Duodenal mucosa (tissue), 2 donors: ENCODE data around the gene CIP2A.

Experiments used
- H3K27ac ChIP-seq: one replicate; pipeline ENCODE4 v1.7.0; 2013; ENCODE audit warnings: low read depth, low read length
- H3K27me3 ChIP-seq, 2 donors: one replicate each; pipeline ENCODE4 v1.7.0; 2013; ENCODE audit warnings: low read length in 2 of 2, control low read depth in 1 of 2; ENCODE audit not compliant: insufficient read depth in 2 of 2, control insufficient read depth in 1 of 2
- H3K36me3 ChIP-seq, 2 donors: one replicate each; pipeline ENCODE4 v1.7.0; 2013; ENCODE audit warnings: low read length in 2 of 2, control low read depth in 1 of 2; ENCODE audit not compliant: insufficient read depth in 2 of 2, control insufficient read depth in 1 of 2
- H3K4me1 ChIP-seq, 2 donors: one replicate each; pipeline ENCODE4 v1.7.0; 2013; ENCODE audit warnings: low read length in 2 of 2, control low read depth in 1 of 2; ENCODE audit not compliant: insufficient read depth in 2 of 2, control insufficient read depth in 1 of 2
- H3K4me3 ChIP-seq, 2 donors: one replicate each; pipeline ENCODE4 v1.7.0; 2013; ENCODE audit warnings: low read length in 2 of 2, low read depth in 1 of 2
- H3K9ac ChIP-seq, 2 donors: one replicate each; pipeline ENCODE4 v1.7.0; 2013; ENCODE audit warnings: low read length in 2 of 2, low read depth in 1 of 2
- H3K9me3 ChIP-seq, 2 donors: one replicate each; pipeline ENCODE4 v1.7.0; 2013; ENCODE audit warnings: low read length in 2 of 2, control low read depth in 1 of 2; ENCODE audit not compliant: control insufficient read depth in 1 of 2

Gene CIP2A

DNA sequence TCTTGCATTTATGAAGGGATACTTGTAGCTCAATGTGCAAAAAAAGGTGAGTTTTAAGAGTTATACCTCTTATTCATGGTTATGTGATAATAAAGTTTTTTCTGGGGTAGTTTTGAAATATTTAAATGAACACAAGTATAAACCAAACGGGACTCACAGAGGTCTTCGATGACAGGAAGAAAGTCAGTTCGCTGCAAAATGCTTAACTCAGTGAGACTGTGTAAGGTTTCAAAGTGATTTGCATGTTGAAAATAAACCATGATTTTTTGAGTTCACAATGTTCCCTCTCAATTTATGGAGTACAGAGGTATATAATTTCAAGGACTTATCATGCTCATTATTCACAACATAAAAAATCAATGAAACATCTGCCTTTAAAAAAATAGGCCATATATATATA, 42.5 kb downstream of the CIP2A start:
- Histone ChIP-seq H3K4me3 (peak overlapping the region; percentile 16 to 25), H3K27me3 (no peaks in the 10 kb centered on the region)

DNA sequence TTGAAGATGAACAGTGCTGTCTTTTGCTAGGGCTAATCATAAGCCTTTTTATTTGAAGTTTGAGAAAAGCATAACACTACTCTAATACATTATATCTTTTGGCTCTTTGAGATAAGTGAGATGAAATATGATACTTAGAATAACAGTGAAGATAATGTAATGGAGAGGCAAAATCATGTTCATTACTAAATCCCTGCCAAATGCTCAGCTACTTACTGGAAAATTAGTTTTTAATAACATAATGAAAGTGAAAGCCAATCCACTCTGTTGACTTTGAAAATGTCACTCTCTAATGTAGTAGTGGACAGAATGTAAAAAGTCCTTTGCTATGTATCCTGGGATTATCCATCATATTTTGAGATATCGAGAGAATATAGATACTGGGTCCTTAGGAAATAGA, 43.0 kb downstream of the CIP2A start:
- H3K27ac ChIP-seq = no peak overlapping the region
- H3K4me1 ChIP-seq = peaks cover 0 to 9% of the 10 kb centered on the region in 2 donors
- H3K36me3 ChIP-seq = peaks cover 0 to 7% of the 10 kb centered on the region in 2 donors
- H3K9ac ChIP-seq = peak overlapping the region in 1 of 2 donors; percentile 6
- no peaks in the 10 kb centered on the region for H3K9me3 ChIP-seq
- H3K27me3 ChIP-seq = no peaks in the 10 kb centered on the region
- peak overlapping the region; percentile 16 to 25 for H3K4me3 ChIP-seq

More for the DNA sequence above, 42.5 kb downstream of the CIP2A start:
- Histone ChIP-seq H3K4me1 (peaks cover 0 to 9% of the 10 kb centered on the region in 2 donors), H3K9me3 (no peaks in the 10 kb centered on the region), H3K9ac (peak overlapping the region in 1 of 2 donors; percentile 6), H3K36me3 (peaks cover 0 to 7% of the 10 kb centered on the region in 2 donors), H3K27ac (no peak overlapping the region)

DNA sequence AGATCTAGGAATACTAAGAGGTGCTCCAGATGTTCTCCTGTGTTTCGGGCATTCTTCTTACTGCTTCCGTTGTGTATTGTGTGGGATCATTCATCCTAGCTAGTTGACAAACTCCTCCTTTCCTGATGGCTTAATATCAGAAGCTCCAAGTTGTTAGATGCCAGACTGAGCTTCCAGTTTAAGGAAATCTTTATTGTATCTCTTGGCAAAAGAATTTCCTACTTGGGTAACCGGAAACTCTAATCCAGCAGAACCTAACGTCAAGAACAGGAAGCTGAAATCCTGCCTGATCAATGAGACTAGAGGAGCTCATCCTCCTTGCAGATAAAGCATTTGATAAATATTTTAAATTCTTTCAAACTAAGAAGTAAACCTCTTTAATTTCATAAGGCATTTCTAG, 51.2 kb downstream of the CIP2A start:
- no peak overlapping the region for H3K27ac ChIP-seq
- no peak overlapping the region for H3K4me3 ChIP-seq
- H3K27me3 ChIP-seq = no peaks in the 10 kb centered on the region
- H3K4me1 ChIP-seq = no peaks in the 10 kb centered on the region
- H3K36me3 ChIP-seq = no peaks in the 10 kb centered on the region
- H3K9me3 ChIP-seq = no peaks in the 10 kb centered on the region
- no peak overlapping the region for H3K9ac ChIP-seq

DNA sequence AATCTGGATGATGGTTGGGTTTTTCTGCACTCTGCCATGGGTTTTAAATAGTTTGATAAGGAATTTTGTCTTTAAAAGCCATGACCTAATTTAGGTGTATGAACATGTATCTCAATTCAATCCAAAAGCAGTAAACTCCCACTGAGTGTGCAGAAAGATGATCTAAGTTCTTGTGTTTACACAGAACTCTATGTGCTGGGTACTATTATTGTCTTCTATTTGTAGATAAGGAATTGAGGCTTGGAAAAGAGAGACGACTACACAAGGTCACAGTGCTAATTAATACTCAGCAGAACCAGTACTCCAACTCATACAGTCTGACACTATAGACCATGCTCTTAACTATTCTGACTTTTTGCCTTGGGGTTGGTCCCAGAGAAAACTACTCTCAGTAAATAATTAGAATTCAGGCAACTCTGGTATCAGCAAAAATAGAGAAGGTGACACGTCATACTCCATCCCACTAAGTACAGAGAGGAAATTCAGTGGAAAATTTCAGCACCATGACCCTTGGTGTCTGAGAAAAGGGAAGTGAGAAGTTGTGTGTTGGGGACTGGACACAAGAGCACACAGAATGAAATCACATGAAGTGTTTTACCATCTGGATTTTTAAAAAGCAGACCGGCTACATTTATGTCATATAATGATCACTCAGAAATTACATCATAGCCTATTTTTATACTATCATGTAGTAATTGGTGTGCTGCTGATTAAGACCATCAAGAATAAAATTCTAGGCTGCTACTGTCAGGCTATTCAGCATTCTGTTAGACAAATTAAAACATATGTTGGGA, 60.6 kb downstream of the CIP2A start:
- Histone ChIP-seq H3K4me3 (no peak overlapping the region), H3K4me1 (no peaks in the 10 kb centered on the region), H3K9me3 (no peaks in the 10 kb centered on the region), H3K27me3 (no peaks in the 10 kb centered on the region), H3K36me3 (no peaks in the 10 kb centered on the region), H3K9ac (no peak overlapping the region), H3K27ac (no peak overlapping the region)

DNA sequence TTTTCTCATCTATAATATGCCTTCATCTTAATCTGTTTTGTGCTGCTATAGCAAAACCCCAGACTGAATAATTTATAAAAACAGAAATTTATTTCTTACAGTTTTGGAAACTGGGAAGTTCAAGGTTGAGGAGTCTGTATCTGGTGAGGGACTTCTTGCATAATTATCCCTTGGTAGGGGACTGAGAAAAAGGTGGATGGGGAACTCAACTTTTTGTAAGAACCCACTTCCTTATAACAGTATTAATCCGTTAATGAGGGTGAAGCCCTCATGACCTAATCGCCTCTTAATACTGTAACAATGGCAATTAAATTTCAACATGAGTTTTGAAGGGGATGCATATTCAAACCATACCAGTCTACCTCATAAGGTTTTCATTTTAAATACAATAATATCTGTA, 61.4 kb downstream of the CIP2A start:
- Histone ChIP-seq H3K27me3 (no peaks in the 10 kb centered on the region), H3K4me1 (no peaks in the 10 kb centered on the region), H3K27ac (no peak overlapping the region), H3K9me3 (no peaks in the 10 kb centered on the region), H3K36me3 (no peaks in the 10 kb centered on the region), H3K4me3 (no peak overlapping the region), H3K9ac (no peak overlapping the region)

DNA sequence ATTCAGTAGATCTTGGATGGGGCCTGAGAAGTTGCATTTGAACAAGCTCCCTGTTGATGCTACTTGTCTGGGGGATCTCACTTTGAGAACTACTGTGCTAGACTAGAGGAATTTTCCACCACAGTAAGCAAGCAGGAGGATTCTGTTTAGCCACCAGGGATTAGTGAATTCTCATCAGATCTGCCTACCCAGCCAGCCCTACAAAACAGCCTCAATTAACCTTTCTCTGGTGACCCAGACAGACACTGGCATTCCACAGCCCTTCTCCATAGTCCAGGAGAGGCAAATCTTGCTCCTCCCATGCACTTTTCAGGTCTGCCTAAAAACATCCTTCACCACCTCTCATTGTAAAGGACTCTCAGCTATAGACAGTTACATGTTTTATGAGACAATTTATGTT, 62.1 kb downstream of the CIP2A start:
- Histone ChIP-seq H3K27me3 (no peaks in the 10 kb centered on the region), H3K9ac (no peak overlapping the region), H3K27ac (no peak overlapping the region), H3K4me1 (no peaks in the 10 kb centered on the region), H3K36me3 (no peaks in the 10 kb centered on the region), H3K4me3 (no peak overlapping the region), H3K9me3 (no peaks in the 10 kb centered on the region)

DNA sequence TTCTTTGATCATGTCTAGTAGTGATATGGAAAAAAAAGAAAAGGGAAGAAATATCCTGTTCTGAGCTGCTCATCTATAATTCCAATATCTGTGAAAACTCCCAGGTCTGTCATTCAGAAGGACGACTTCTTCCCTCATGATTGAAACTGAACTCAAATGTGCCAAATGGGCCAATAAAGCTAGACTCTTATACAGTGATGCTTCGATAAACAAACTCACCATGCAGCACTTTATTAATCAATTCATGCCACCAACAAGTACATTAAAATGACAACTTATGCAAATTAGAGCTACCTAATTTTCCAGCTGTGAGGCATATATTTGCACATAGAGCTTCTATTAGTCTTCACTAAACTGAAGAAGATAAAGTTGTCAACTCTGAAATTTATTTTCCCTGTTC, 63.3 kb downstream of the CIP2A start:
- H3K4me3 ChIP-seq = no peak overlapping the region
- H3K27me3 ChIP-seq = no peaks in the 10 kb centered on the region
- H3K9me3 ChIP-seq = no peaks in the 10 kb centered on the region
- H3K27ac ChIP-seq = no peak overlapping the region
- H3K4me1 ChIP-seq = no peaks in the 10 kb centered on the region
- H3K36me3 ChIP-seq = no peaks in the 10 kb centered on the region
- no peak overlapping the region for H3K9ac ChIP-seq

DNA sequence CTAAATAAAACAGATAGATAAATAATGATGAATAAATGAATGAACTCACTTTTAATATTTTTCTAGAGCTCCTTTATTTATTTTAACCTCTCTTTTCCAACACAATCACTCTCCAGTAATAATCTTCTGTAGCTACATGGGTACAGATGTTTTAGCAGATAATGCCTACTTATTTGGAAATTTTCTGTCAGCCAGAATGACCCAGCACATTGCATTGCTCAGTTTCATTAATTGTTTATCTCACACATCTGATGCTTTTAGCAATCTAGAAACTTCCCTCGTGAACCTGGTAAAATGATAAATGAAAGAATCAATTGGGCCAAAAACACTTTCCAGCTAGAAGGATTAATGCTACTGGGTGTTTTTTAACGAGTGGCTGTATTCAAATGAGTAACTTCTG, 64.0 kb downstream of the CIP2A start:
- H3K4me3 ChIP-seq = no peak overlapping the region
- no peaks in the 10 kb centered on the region for H3K27me3 ChIP-seq
- H3K36me3 ChIP-seq = no peaks in the 10 kb centered on the region
- H3K27ac ChIP-seq = no peak overlapping the region
- no peaks in the 10 kb centered on the region for H3K9me3 ChIP-seq
- no peak overlapping the region for H3K9ac ChIP-seq
- no peaks in the 10 kb centered on the region for H3K4me1 ChIP-seq

DNA sequence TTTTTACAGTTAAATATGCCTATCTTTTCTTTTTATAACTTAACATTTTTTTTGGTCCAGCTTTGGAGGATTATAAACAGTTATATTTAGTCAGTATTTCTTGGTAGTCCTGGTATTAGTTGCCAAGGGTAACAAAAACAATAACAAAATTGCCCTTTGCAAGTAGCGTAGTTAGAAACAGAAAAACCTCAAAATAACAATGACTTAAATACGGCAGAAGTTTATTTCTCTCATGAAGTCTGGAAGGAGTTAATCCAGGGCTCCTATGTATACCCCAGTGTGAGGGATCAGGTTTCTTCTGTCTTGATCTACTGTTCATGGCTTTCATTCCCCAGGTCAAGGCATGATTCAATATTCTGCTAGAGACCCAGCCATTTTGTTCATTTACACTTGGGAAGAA, 64.7 kb downstream of the CIP2A start:
- no peak overlapping the region for H3K27ac ChIP-seq
- H3K9me3 ChIP-seq = no peaks in the 10 kb centered on the region
- H3K9ac ChIP-seq = no peak overlapping the region
- no peaks in the 10 kb centered on the region for H3K36me3 ChIP-seq
- no peaks in the 10 kb centered on the region for H3K27me3 ChIP-seq
- H3K4me3 ChIP-seq = no peak overlapping the region
- H3K4me1 ChIP-seq = no peaks in the 10 kb centered on the region

DNA sequence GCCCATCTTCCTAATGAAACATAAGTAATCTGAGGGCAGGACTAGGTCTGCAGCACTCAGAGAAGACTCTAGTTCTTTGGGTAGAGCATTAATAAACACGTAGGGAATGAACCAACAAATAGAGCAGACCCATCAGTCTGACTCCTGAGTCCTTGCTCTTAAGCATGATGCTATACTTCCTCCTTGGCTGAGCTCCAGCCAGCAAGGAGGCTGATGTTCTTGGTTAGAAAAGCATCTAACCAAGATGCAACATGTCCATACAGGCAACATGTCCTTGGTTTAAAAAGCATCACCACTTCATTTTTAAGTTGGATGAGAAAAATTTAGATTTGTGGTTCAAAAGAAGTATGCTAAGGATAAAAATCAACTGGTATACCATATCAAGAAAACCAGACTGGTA, 70.3 kb downstream of the CIP2A start:
- peaks cover 0 to 3% of the 10 kb centered on the region in 2 donors for H3K27me3 ChIP-seq
- no peaks in the 10 kb centered on the region for H3K9me3 ChIP-seq
- H3K9ac ChIP-seq = no peak overlapping the region
- no peaks in the 10 kb centered on the region for H3K4me1 ChIP-seq
- H3K27ac ChIP-seq = no peak overlapping the region
- no peak overlapping the region for H3K4me3 ChIP-seq
- H3K36me3 ChIP-seq = no peaks in the 10 kb centered on the region
